Transverse colon (tissue), 4 donors: ENCODE measurements around the gene CCT5. TPM values are rescaled to one million over a fixed set of nuclear protein-coding genes. Genes with fewer than 3 reads are reported as not detected.
"Not testable (repeated sequence)": the region's sequence is repeated elsewhere in the genome, so short reads cannot be mapped to it uniquely, and the experiment has no call there.

Experiments used
- DNase-seq: peaks from one replicate; pipeline ENCODE4 v3.0.0-alpha.2; 2019
- H3K27ac ChIP-seq, 4 donors: fragments of 200-600 bp; sonication (generic); 2 replicates each; pipeline ENCODE4 v1.5.1; 2016 to 2018; ENCODE audit warnings: inconsistent platforms in 4 of 4
- H3K27me3 ChIP-seq: fragments of 200-600 bp; sonication (generic); 2 replicates; pipeline ENCODE4 v1.5.1; 2017; ENCODE audit warnings: inconsistent platforms
- H3K36me3 ChIP-seq, 4 donors: fragments of 200-600 bp; sonication (generic); 2 replicates each; pipeline ENCODE4 v1.5.1; 2017 to 2019; ENCODE audit warnings: inconsistent platforms in 4 of 4
- H3K4me1 ChIP-seq, 4 donors: fragments of 200-600 bp; sonication (generic); 2 replicates each; pipeline ENCODE4 v1.5.1; 2017 to 2020; ENCODE audit warnings: inconsistent platforms in 4 of 4
- H3K4me3 ChIP-seq, 4 donors: fragments of 200-600 bp; sonication (generic); 1 replicate in 1 of 4; 2 replicates in 3 of 4; pipeline versions ENCODE4 v1.5.1 to v1.6.1; 2017 to 2019; ENCODE audit warnings: inconsistent platforms in 4 of 4
- H3K9me3 ChIP-seq, 2 donors: fragments of 200-600 bp; sonication (generic); 2 replicates each; pipeline ENCODE4 v1.5.1; 2017 to 2019; ENCODE audit warnings: inconsistent platforms in 2 of 2
- EP300 ChIP-seq: sonication (generic); formaldehyde crosslinking; IDR thresholded peaks from one replicate; pipeline ENCODE4 v1.6.1; 2017; ENCODE audit warnings: antibody characterized with exemption, low read depth
- POLR2A ChIP-seq: fragments of 450-650 bp; IDR thresholded peaks from one replicate; pipeline ENCODE4 v1.6.1; 2016; ENCODE audit warnings: antibody characterized with exemption, mild to moderate bottlenecking, moderate library complexity
- POLR2AphosphoS5 ChIP-seq, 3 donors: sonication (generic); formaldehyde crosslinking; IDR thresholded peaks; one replicate each; pipeline ENCODE4 v1.6.1; 2016; ENCODE audit warnings: antibody characterized with exemption in 3 of 3
- WGBS, 2 donors: methylation state at CpG; one replicate each; pipeline ENCODE4 v1.1.5; 2018; ENCODE audit warnings: low coverage in 1 of 2; 5-methylcytosine and 5-hydroxymethylcytosine counted together
- in situ Hi-C, 4 donors: fragments of 200-750 bp; cut with MboI; loops; one replicate each; pipeline versions ENCODE4 v1.15.0 to v1.15.1; 2017; ENCODE audit warnings: low sequenced_read_pairs in 3 of 4, low pct_ligation_motif_present in 1 of 4, low pct_unique_long_range_greater_than_20kb in 1 of 4
- intact Hi-C: fragments of 100-400 bp; cut with DNase I; formaldehyde crosslinking; loops from one replicate; pipeline ENCODE4 v1.15.1; 2023; ENCODE audit warnings: low total_unique reads
- total RNA-seq, 4 donors: library from RNA; depleted of rRNA; stranded (reverse); fragments of >200 nt; gene quantifications; one replicate each; pipeline ENCODE4 v1.1.0, GENCODE V29; 2016
- TF ChIP-seq, protein P1 (sequence below), 5 experiments: fragments of 200-600 bp in 3 of 5; fragments of 450-650 bp in 2 of 5; sonication (generic) in 3 of 5; IDR thresholded peaks; 1 replicate in 2 of 5; 2 replicates in 3 of 5; pipeline ENCODE4 v1.5.1; 2016 to 2017; ENCODE audit warnings: antibody characterized with exemption in 5 of 5, inconsistent platforms in 3 of 5, mild to moderate bottlenecking in 2 of 5, moderate library complexity in 1 of 5

The CCT5 gene
- total RNA-seq, 4 donors from 2014 or later: 29.1 to 129 (median 76.5) TPM

GRCh38 chr5:10246761-10247160 is 3.3 kb upstream of the CCT5 start:
- TF ChIP-seq POLR2AphosphoS5 (IDR thresholded peaks at IDR 0.05): no peak
- no peak for TF ChIP-seq EP300
- no peak for TF ChIP-seq POLR2A
- TF ChIP-seq, protein P1, sequence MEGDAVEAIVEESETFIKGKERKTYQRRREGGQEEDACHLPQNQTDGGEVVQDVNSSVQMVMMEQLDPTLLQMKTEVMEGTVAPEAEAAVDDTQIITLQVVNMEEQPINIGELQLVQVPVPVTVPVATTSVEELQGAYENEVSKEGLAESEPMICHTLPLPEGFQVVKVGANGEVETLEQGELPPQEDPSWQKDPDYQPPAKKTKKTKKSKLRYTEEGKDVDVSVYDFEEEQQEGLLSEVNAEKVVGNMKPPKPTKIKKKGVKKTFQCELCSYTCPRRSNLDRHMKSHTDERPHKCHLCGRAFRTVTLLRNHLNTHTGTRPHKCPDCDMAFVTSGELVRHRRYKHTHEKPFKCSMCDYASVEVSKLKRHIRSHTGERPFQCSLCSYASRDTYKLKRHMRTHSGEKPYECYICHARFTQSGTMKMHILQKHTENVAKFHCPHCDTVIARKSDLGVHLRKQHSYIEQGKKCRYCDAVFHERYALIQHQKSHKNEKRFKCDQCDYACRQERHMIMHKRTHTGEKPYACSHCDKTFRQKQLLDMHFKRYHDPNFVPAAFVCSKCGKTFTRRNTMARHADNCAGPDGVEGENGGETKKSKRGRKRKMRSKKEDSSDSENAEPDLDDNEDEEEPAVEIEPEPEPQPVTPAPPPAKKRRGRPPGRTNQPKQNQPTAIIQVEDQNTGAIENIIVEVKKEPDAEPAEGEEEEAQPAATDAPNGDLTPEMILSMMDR (IDR thresholded peaks at IDR 0.05): no peak
- 56 to 62% methylated on average over 3 of the region's 3 CpGs for WGBS, 2 donors

DNA sequence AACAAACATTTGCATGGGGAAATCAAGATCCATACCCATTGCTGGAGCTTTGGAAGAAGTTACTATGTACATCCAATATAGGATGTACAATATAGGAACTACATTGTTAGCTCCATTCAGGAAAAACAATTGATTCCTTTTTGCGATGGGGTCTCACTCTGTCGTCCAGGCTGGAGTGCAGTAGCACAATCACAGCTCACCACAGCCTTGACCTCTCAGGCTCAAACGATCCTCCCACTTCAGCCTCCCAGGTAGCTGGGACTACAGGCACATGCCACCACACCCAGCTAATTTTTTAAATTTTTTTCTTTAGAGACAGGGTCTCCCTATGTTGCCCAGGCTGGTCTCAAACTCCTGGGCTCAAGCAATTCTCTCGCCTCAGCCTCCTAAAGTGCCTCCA is 2.9 kb upstream of the CCT5 start:
- WGBS, 2 donors: 94 to 100% methylated on average over 1 to 4 of the region's 4 CpGs
- intact Hi-C loops, in situ Hi-C loops: not testable (repeated sequence)

More at GRCh38 chr5:10246761-10247160, 3.3 kb upstream of the CCT5 start:
- Histone ChIP-seq H3K9me3 (no peaks in the 10 kb centered on the region), H3K36me3 (no peaks in the 10 kb centered on the region), H3K4me1 (peaks cover 14 to 26% (median 19%) of the 10 kb centered on the region in 4 donors), H3K27ac (no peak overlapping the region), H3K4me3 (no peak overlapping the region), H3K27me3 (no peaks in the 10 kb centered on the region)
- intact Hi-C loops (no loop called here), in situ Hi-C loops (no loop called here)
- DNase-seq: peak; percentile 19

GRCh38 chr5:10248378-10249260 is 1.5 kb upstream of the CCT5 start:
- in situ Hi-C loops (no loop called here), intact Hi-C loops (no loop called here)
- 48 to 89% methylated on average over 9 to 29 of the region's 29 CpGs for WGBS, 2 donors
- H3K27me3 ChIP-seq: no peaks in the 10 kb centered on the region
- H3K36me3 ChIP-seq: no peaks in the 10 kb centered on the region
- H3K4me3 ChIP-seq: peak overlapping the region in 3 of 4 donors; percentile 79 to 96 (median 90)
- peak overlapping the region; percentile 94 to 96 (median 96) for H3K27ac ChIP-seq
- TF ChIP-seq POLR2A: no peak
- TF ChIP-seq EP300: no peak
- TF ChIP-seq, protein P1 (IDR thresholded peaks at IDR 0.05): no peak
- TF ChIP-seq POLR2AphosphoS5 (IDR thresholded peaks at IDR 0.05): no peak
- no peaks in the 10 kb centered on the region for H3K9me3 ChIP-seq
- H3K4me1 ChIP-seq: peaks cover 17 to 41% (median 28%) of the 10 kb centered on the region in 4 donors
- DNase-seq: no peak

More for the DNA sequence above, 2.9 kb upstream of the CCT5 start:
- H3K4me1 ChIP-seq: peaks cover 17 to 31% (median 23%) of the 10 kb centered on the region in 4 donors
- not testable (repeated sequence) for H3K9me3 ChIP-seq, H3K36me3 ChIP-seq, H3K27ac ChIP-seq, H3K27me3 ChIP-seq, H3K4me3 ChIP-seq, DNase-seq

DNA sequence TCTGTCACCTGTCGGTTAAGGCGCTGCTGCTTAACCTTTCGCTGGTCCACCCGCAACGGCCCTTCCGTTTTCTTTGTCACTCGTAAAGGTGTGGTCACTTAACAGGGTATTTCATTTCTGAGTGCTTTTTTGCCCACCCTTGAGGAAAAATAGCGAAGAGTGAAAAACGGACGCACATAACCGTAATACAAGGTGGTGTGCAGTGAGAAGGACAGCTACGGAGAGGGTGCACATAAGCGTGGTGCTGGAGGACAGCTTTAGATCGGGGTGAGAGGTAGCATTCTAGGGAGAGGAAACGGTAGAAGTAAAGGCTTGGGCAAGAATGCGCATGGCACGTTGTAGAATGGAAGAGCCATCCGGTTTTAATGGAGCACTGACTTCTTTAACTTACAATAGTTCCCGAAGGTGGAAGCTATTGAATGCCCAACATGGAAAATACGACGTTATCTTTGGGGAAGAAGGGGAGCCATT is 761 bp downstream of the CCT5 start:
- WGBS, 2 donors: 0% methylated on average over 11 to 21 of the region's 21 CpGs
- intact Hi-C loops: no loop called here
- peak overlapping the region; percentile 78 to 96 (median 84) for H3K4me3 ChIP-seq
- TF ChIP-seq, protein P1 (IDR thresholded peaks at IDR 0.05): no peak
- H3K9me3 ChIP-seq: no peaks in the 10 kb centered on the region
- peaks cover 0 to 11% (median 1%) of the 10 kb centered on the region in 4 donors for H3K36me3 ChIP-seq
- in situ Hi-C loops: no loop called here
- H3K4me1 ChIP-seq: peaks cover 17 to 41% (median 28%) of the 10 kb centered on the region in 4 donors
- DNase-seq: no peak
- H3K27ac ChIP-seq: peak overlapping the region; percentile 94 to 96 (median 96)
- no peaks in the 10 kb centered on the region for H3K27me3 ChIP-seq
